Measurements from ENCODE around the gene SNX21.

DNA sequence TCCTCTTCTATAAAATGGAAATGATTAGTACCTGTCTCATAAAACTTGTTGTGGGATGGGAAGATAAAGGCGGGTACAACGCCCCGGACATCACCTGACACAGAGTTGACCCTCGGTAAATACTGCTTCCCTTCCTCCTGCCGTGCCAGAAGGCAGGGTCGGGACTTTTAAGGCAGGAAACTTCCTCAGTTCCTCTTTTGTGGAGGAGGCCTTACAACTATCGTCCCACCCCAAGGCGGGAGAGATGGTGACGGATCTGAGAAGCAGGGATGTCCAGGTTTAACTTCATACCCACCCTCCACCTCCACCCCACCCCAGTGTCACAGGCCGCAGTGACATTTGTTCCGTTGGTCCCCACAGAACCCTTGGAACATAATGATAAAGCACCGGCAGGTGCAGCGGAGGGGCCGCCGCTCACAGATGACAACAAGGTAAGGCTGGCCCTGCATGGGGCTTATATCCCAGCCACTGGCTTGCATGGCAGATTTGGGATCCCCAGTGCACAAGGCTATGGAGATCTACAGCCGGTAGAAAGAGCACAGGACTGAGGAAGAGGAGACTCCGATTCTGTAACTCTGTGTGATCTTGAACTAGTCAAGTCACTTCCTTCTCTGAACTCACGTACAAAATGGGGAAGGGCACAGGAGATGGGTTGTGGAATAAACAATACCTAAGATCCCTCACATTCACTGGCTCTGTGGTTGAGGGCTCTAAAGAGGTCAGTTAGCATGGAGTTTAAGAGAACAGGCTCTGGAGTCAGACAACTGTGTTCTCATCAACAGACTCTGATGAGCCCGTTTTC, 41.1 kb upstream of the SNX21 start:
- TF ChIP-seq EP300 (IDR thresholded peaks at IDR 0.05) (no peak), POLR2A (IDR thresholded peaks at IDR 0.05) (no peak)
